Endodermal cell (in vitro differentiated cells): ENCODE results near the gene GARS1. TPM values are rescaled to one million over a fixed set of nuclear protein-coding genes. Genes with fewer than 3 reads are reported as not detected.

Experiments used
- DNase-seq: peaks from one replicate; pipeline ENCODE4 v3.0.0-alpha.2; 2017
- H3K27ac ChIP-seq: 2 replicates; pipeline ENCODE4 v1.5.1; 2013; ENCODE audit warnings: mild to moderate bottlenecking, low read depth, low read length, moderate library complexity
- H3K27me3 ChIP-seq: 2 replicates; pipeline ENCODE4 v1.6.1; 2013; ENCODE audit warnings: mild to moderate bottlenecking, low read length, moderate library complexity; ENCODE audit not compliant: insufficient read depth, control insufficient read depth, poor library complexity, severe bottlenecking
- H3K36me3 ChIP-seq: 2 replicates; pipeline ENCODE4 v1.7.0; 2013; ENCODE audit warnings: mild to moderate bottlenecking, low read length, moderate library complexity; ENCODE audit not compliant: control insufficient read depth, insufficient read depth
- H3K4me1 ChIP-seq: one replicate; pipeline ENCODE4 v1.7.0; 2013; ENCODE audit warnings: low read length; ENCODE audit not compliant: control insufficient read depth, insufficient read depth
- H3K4me3 ChIP-seq: 2 replicates; pipeline ENCODE4 v1.5.1; 2013; ENCODE audit warnings: mild to moderate bottlenecking, low read length, moderate library complexity
- H3K9ac ChIP-seq: 2 replicates; pipeline ENCODE4 v1.6.1; 2013; ENCODE audit warnings: mild to moderate bottlenecking, low read length, moderate library complexity; ENCODE audit not compliant: poor library complexity, severe bottlenecking; ENCODE audit errors: extremely low read depth
- H3K9me3 ChIP-seq: 2 replicates; pipeline ENCODE4 v1.6.1; 2013; ENCODE audit warnings: mild to moderate bottlenecking, low read length, moderate library complexity; ENCODE audit not compliant: control insufficient read depth
- H3K27ac Mint-ChIP-seq: 2 replicates; pipeline ENCODE4 v1.8.0; 2020; ENCODE audit warnings: mixed read lengths
- H3K27me3 Mint-ChIP-seq: 2 replicates; pipeline ENCODE4 v1.8.0; 2021; ENCODE audit warnings: mild to moderate bottlenecking, mixed read lengths; ENCODE audit not compliant: insufficient read depth
- H3K36me3 Mint-ChIP-seq: 2 replicates; pipeline ENCODE4 v1.8.0; 2020; ENCODE audit warnings: low read depth, mixed read lengths
- H3K4me1 Mint-ChIP-seq: 2 replicates; pipeline ENCODE4 v1.8.0; 2020; ENCODE audit warnings: mixed read lengths
- H3K4me3 Mint-ChIP-seq: 2 replicates; pipeline ENCODE4 v1.8.0; 2020; ENCODE audit warnings: mild to moderate bottlenecking, moderate library complexity, mixed read lengths
- H3K9me3 Mint-ChIP-seq: 2 replicates; pipeline ENCODE4 v1.8.0; 2020; ENCODE audit warnings: mild to moderate bottlenecking, mixed read lengths
- CTCF ChIP-seq: fragments of 200-600 bp; sonication (generic); conservative IDR thresholded peaks from 2 replicates; pipeline ENCODE4 v1.5.0; 2021; ENCODE audit warnings: antibody characterized with exemption, mild to moderate bottlenecking
- WGBS, 2 experiments: methylation state at CpG; one replicate each; pipeline versions ENCODE4 v1.1.5 to v1.1.7; 2013; ENCODE audit warnings: missing lambda C conversion rate in 2 of 2, mixed read lengths in 1 of 2; ENCODE audit not compliant: insufficient coverage in 1 of 2, insufficient read length in 1 of 2; 5-methylcytosine and 5-hydroxymethylcytosine counted together
- long read RNA-seq, 4 experiments: library from polyadenylated mRNA in 2 of 4; library from RNA in 1 of 4; library from capped mRNA in 1 of 4; stranded (forward) in 3 of 4; unstranded in 1 of 4; transcript quantifications; one replicate each; pipeline ENCODE4 v2.0.0, GENCODE V29; 2020 to 2021; ENCODE audit warnings: inconsistent platforms in 1 of 4
- polyA plus RNA-seq, 2 experiments: library from polyadenylated mRNA; stranded (reverse); fragments of 50-300 nt; gene quantifications; one replicate each; pipeline ENCODE4 v1.2.3, GENCODE V29; 2013
- total RNA-seq, 2 donors: library from RNA; stranded (reverse); fragmentation: NEBNext Ultra II Directional in 1 of 2; extraction: Animal tissue kit (Norgen Biotek cat#: 25700) in 1 of 2; gene quantifications; 2 replicates in 1 of 2; 3 replicates in 1 of 2; pipeline ENCODE4 v1.2.1, GENCODE V29; 2021

Gene GARS1
- 100 to 1,000 TPM; 113 to 121 TPM for total RNA-seq
- 128 TPM for polyA plus RNA-seq (2013, experiment 1 of 2)
- polyA plus RNA-seq (2013, experiment 2 of 2) = 87.1 TPM
- long read RNA-seq, experiment 1, transcript GARS-201 (17 exons, 2,634 nt) = major isoform, 29 of 61 reads
- long read RNA-seq, experiment 1, partial matches to known transcripts = 21 of 61 reads
- long read RNA-seq, experiment 1, other reads (novel, unspliced or antisense) = 10 of 61 reads
- long read RNA-seq, experiment 2, transcript GARS-201 (17 exons, 2,634 nt) = major isoform, 132 of 137 reads
- long read RNA-seq, experiment 2, partial matches to known transcripts = 2 of 137 reads
- long read RNA-seq, experiment 2, other reads (novel, unspliced or antisense) = 1 of 137 reads
- long read RNA-seq, experiment 3, transcript GARS-201 (17 exons, 2,634 nt) = major isoform, 726 of 786 reads
- long read RNA-seq, experiment 3, partial matches to known transcripts = 21 of 786 reads
- long read RNA-seq, experiment 3, other reads (novel, unspliced or antisense) = 38 of 786 reads
- long read RNA-seq, experiment 4, transcript GARS-201 (17 exons, 2,634 nt) = major isoform, 91 of 101 reads
- long read RNA-seq, experiment 4, partial matches to known transcripts = 6 of 101 reads
- long read RNA-seq, experiment 4, other reads (novel, unspliced or antisense) = 4 of 101 reads

GRCh38 chr7:30594540-30595435 lies at the start of gene GARS1:
GARS1 (plus strand) TSS chr7:30594878; CDS start chr7:30594922, 44 bp downstream.
- H3K4me1 ChIP-seq = peaks cover 4% of the 10 kb centered on the region
- H3K9me3 ChIP-seq = no peaks in the 10 kb centered on the region
- Mint-ChIP-seq H3K4me3 (peak within 1 kb of the TSS; percentile 91), H3K4me1 (peaks cover 20% of the 10 kb centered on the region), H3K27ac (peak within 1 kb of the TSS; percentile 91), H3K9me3 (no peaks in the 10 kb centered on the region), H3K27me3 (no peaks in the 10 kb centered on the region), H3K36me3 (peaks cover 16% of the 10 kb centered on the region)
- peak within 1 kb of the TSS; percentile 82 for H3K9ac ChIP-seq
- 0% methylated on average over 38 to 84 of the region's 84 CpGs for WGBS, 2 experiments
- H3K27me3 ChIP-seq = no peaks in the 10 kb centered on the region
- H3K36me3 ChIP-seq = peaks cover 14% of the 10 kb centered on the region
- H3K27ac ChIP-seq = peak within 1 kb of the TSS; percentile 94
- H3K4me3 ChIP-seq = peak within 1 kb of the TSS; percentile 84
- DNase-seq = peak; percentile 93
- no peak for TF ChIP-seq CTCF

- peaks cover 2% of the 10 kb centered on the region for H3K36me3 Mint-ChIP-seq
- H3K4me1 Mint-ChIP-seq = peaks cover 18% of the 10 kb centered on the region
- Histone ChIP-seq H3K27me3 (peaks cover 96% of the 10 kb centered on the region), H3K36me3 (no peaks in the 10 kb centered on the region), H3K9me3 (peaks cover 3% of the 10 kb centered on the region), H3K4me3 (no peak overlapping the region), H3K9ac (no peak overlapping the region), H3K4me1 (peaks cover 4% of the 10 kb centered on the region), H3K27ac (no peak overlapping the region)
- H3K27me3 Mint-ChIP-seq = peaks cover 94% of the 10 kb centered on the region
- DNase-seq = no peak
- no peak for TF ChIP-seq CTCF
- no peak overlapping the region for H3K27ac Mint-ChIP-seq
- H3K9me3 Mint-ChIP-seq = peaks cover 13% of the 10 kb centered on the region
- H3K4me3 Mint-ChIP-seq = no peak overlapping the region
- WGBS, 2 experiments = 87 to 100% methylated on average over 1 to 5 of the region's 5 CpGs
Measured at GRCh38 chr7:30545791-30546555, 48.7 kb upstream of the GARS1 start.
